IMR-90 (cell line): ENCODE results near the gene GPR180.

ENCODE experiments used
- BHLHE40 ChIP-seq: fragments of 150-350 bp; IDR thresholded peaks from 2 replicates; pipeline ENCODE4 v1.6.1; 2016; ENCODE audit warnings: mild to moderate bottlenecking, low read depth, low read length
- CEBPB ChIP-seq: IDR thresholded peaks from 2 replicates; pipeline ENCODE4 v1.6.1; 2012; ENCODE audit warnings: low read depth, low read length, improper control_type of control experiment
- CHD1 ChIP-seq: IDR thresholded peaks from 2 replicates; pipeline ENCODE4 v1.6.1; 2012; ENCODE audit warnings: low read depth, low read length, improper control_type of control experiment
- CTCF ChIP-seq: conservative IDR thresholded peaks from 2 replicates; pipeline ENCODE4 v1.5.1; 2012; ENCODE audit warnings: mild to moderate bottlenecking, low read depth, low read length, improper control_type of control experiment
- ELK1 ChIP-seq: fragments of 150-350 bp; IDR thresholded peaks from 2 replicates; pipeline ENCODE4 v1.6.1; 2016; ENCODE audit warnings: low read depth, mild to moderate bottlenecking, low read length, moderate library complexity, borderline replicate concordance
- FOS ChIP-seq: fragments of 150-350 bp; IDR thresholded peaks from 2 replicates; pipeline ENCODE4 v1.6.1; 2016; ENCODE audit warnings: low read depth, low read length
- MAFK ChIP-seq: IDR thresholded peaks from 2 replicates; pipeline ENCODE4 v1.6.1; 2012; ENCODE audit warnings: low read depth, low read length, improper control_type of control experiment
- MXI1 ChIP-seq: IDR thresholded peaks from 2 replicates; pipeline ENCODE4 v1.6.1; 2012; ENCODE audit warnings: low read depth, mild to moderate bottlenecking, low read length, moderate library complexity, borderline replicate concordance
- POLR2A ChIP-seq: IDR thresholded peaks from 2 replicates; pipeline ENCODE4 v1.6.1; 2012; ENCODE audit warnings: mild to moderate bottlenecking, low read depth, low read length
- RAD21 ChIP-seq: IDR thresholded peaks from 2 replicates; pipeline ENCODE4 v1.6.1; 2012; ENCODE audit warnings: low read length, improper control_type of control experiment
- RCOR1 ChIP-seq: IDR thresholded peaks from 2 replicates; pipeline ENCODE4 v1.6.1; 2012; ENCODE audit warnings: mild to moderate bottlenecking, low read length, improper control_type of control experiment; ENCODE audit not compliant: insufficient replicate concordance
- RFX5 ChIP-seq: IDR thresholded peaks from 2 replicates; pipeline ENCODE4 v1.8.0; 2012; ENCODE audit warnings: low read depth, mild to moderate bottlenecking, low read length, moderate library complexity
- USF2 ChIP-seq: fragments of 150-350 bp; IDR thresholded peaks from 2 replicates; pipeline ENCODE4 v1.6.1; 2017; ENCODE audit warnings: mild to moderate bottlenecking, antibody characterized with exemption, low read length, low read depth

- TF ChIP-seq CTCF = no peak
- no peak for TF ChIP-seq POLR2A
- no peak for TF ChIP-seq USF2
- TF ChIP-seq RFX5 = no peak
- TF ChIP-seq MAFK = no peak
- no peak for TF ChIP-seq CEBPB
- no peak for TF ChIP-seq BHLHE40
- no peak for TF ChIP-seq RCOR1
- no peak for TF ChIP-seq FOS
- TF ChIP-seq ELK1 = no peak
- TF ChIP-seq RAD21 = no peak
- TF ChIP-seq CHD1 = no peak
- TF ChIP-seq MXI1 = no peak
Measured at GRCh38 chr13:94636942-94637578, 35.4 kb downstream of the GPR180 start.
